Subcutaneous adipose tissue (tissue), 4 donors: ENCODE measurements around the gene SRM. TPM values are rescaled to one million over a fixed set of nuclear protein-coding genes. Genes with fewer than 3 reads are reported as not detected.

Experiments used
- CTCF ChIP-seq: fragments of 450-650 bp; IDR thresholded peaks from one replicate; pipeline ENCODE4 v1.5.1; 2016; ENCODE audit warnings: low read depth, mild to moderate bottlenecking, control low read depth, antibody characterized with exemption, moderate library complexity
- total RNA-seq, 4 donors: library from RNA; depleted of rRNA; stranded (reverse); fragments of >200 nt; gene quantifications; one replicate each; pipeline ENCODE4 v1.1.0, GENCODE V29; 2016

SRM gene
- total RNA-seq, 4 donors from 2014 or later = 21.2 to 45.2 (median 30.4) TPM

GRCh38 chr1:11098931-11099309 lies 39.1 kb upstream of the SRM start:
- TF ChIP-seq CTCF = no peak

GRCh38 chr1:11080931-11081330 lies 21.1 kb upstream of the SRM start:
- no peak for TF ChIP-seq CTCF

GRCh38 chr1:11078631-11079030 lies 18.8 kb upstream of the SRM start:
- no peak for TF ChIP-seq CTCF

- TF ChIP-seq CTCF = no peak
Observed at GRCh38 chr1:11072216-11072917, 12.5 kb upstream of the SRM start.

GRCh38 chr1:11071463-11072215 lies 11.8 kb upstream of the SRM start:
- no peak for TF ChIP-seq CTCF

GRCh38 chr1:11070876-11071275 lies 11.1 kb upstream of the SRM start:
- TF ChIP-seq CTCF = no peak

- no peak for TF ChIP-seq CTCF
Observed at GRCh38 chr1:11068600-11069473, 9.0 kb upstream of the SRM start.
